Neural cell (in vitro differentiated cells): ENCODE results near the gene TMEM167B. TPM values are rescaled to one million over a fixed set of nuclear protein-coding genes. Genes with fewer than 3 reads are reported as not detected.

Experiments used
- H2AFZ ChIP-seq: fragments of 200-600, 300-800 bp; sonication (generic), shearing (Covaris generic); 2 replicates; pipeline ENCODE4 v1.6.0; 2014; ENCODE audit warnings: low read depth, mild to moderate bottlenecking, antibody characterized with exemption, low read length, moderate library complexity
- H3F3A ChIP-seq: fragments of 200-600 bp; shearing (Covaris generic); 2 replicates; pipeline ENCODE4 v1.6.1; 2016; ENCODE audit warnings: mild to moderate bottlenecking, moderate library complexity, mixed read lengths, antibody characterized with exemption, low read length; ENCODE audit not compliant: insufficient read depth, poor library complexity, severe bottlenecking
- H3K27ac ChIP-seq: fragments of 200-600, 300-800 bp; sonication (generic), shearing (Covaris generic); 2 replicates; pipeline ENCODE4 v1.5.1; 2014; ENCODE audit warnings: mild to moderate bottlenecking, low read length, moderate library complexity
- H3K27me3 ChIP-seq: fragments of 300-800, 200-600 bp; sonication (generic), shearing (Covaris generic); 2 replicates; pipeline ENCODE4 v1.6.0; 2014; ENCODE audit warnings: mild to moderate bottlenecking, low read depth, low read length, moderate library complexity; ENCODE audit not compliant: insufficient read depth
- H3K36me3 ChIP-seq: fragments of 300-800, 200-600 bp; sonication (generic), shearing (Covaris generic); 2 replicates; pipeline ENCODE4 v1.5.1; 2014; ENCODE audit warnings: mild to moderate bottlenecking, antibody characterized with exemption, low read length, moderate library complexity; ENCODE audit not compliant: insufficient read depth
- H3K4me2 ChIP-seq: fragments of 300-800, 200-600 bp; sonication (generic), shearing (Covaris generic); 2 replicates; pipeline ENCODE4 v1.6.0; 2014; ENCODE audit warnings: mild to moderate bottlenecking, low read length
- H3K4me3 ChIP-seq: fragments of 300-800, 200-600 bp; sonication (generic), shearing (Covaris generic); 2 replicates; pipeline ENCODE4 v1.5.1; 2014; ENCODE audit warnings: mild to moderate bottlenecking, low read length, moderate library complexity
- H3K79me2 ChIP-seq: fragments of 200-600 bp; shearing (Covaris generic); replicated peaks from 2 replicates; pipeline ENCODE4 v1.6.0; 2014; ENCODE audit warnings: mild to moderate bottlenecking, low read length, moderate library complexity; ENCODE audit not compliant: insufficient read depth
- H3K9ac ChIP-seq: fragments of 300-800, 200-600 bp; sonication (generic), shearing (Covaris generic); 2 replicates; pipeline ENCODE4 v1.6.1; 2016; ENCODE audit warnings: mild to moderate bottlenecking, low read length, mixed read lengths
- H3K9me2 ChIP-seq: fragments of 200-600 bp; shearing (Covaris generic); 2 replicates; pipeline ENCODE4 v1.6.1; 2016; ENCODE audit warnings: mild to moderate bottlenecking, low read length, mixed read lengths; ENCODE audit not compliant: insufficient read depth
- H3K9me3 ChIP-seq: fragments of 200-600, 300-800 bp; sonication (generic), shearing (Covaris generic); 2 replicates; pipeline ENCODE4 v1.6.1; 2016; ENCODE audit warnings: mild to moderate bottlenecking, mixed run types, low read length, moderate library complexity, mixed read lengths
- H4K20me1 ChIP-seq: fragments of 200-600 bp; shearing (Covaris generic); 2 replicates; pipeline ENCODE4 v1.6.1; 2016; ENCODE audit warnings: mild to moderate bottlenecking, mixed run types; ENCODE audit not compliant: insufficient read depth
- EP300 ChIP-seq: fragments of 450-650 bp; conservative IDR thresholded peaks from 2 replicates; pipeline ENCODE4 v1.6.1; 2014; ENCODE audit warnings: antibody characterized with exemption, mild to moderate bottlenecking, moderate library complexity; ENCODE audit not compliant: poor library complexity, severe bottlenecking
- EZH2 ChIP-seq: fragments of 200-600, 300-800 bp; shearing (Covaris generic), sonication (generic); IDR thresholded peaks from 2 replicates; pipeline ENCODE4 v1.6.1; 2014; ENCODE audit warnings: antibody characterized with exemption, low read length, borderline replicate concordance, mild to moderate bottlenecking; ENCODE audit not compliant: insufficient read depth, poor library complexity, severe bottlenecking
- MXI1 ChIP-seq: fragments of 450-650 bp; conservative IDR thresholded peaks from 2 replicates; pipeline ENCODE4 v1.6.1; 2014; ENCODE audit warnings: antibody characterized with exemption, mild to moderate bottlenecking; ENCODE audit not compliant: poor library complexity, severe bottlenecking
- POLR2AphosphoS5 ChIP-seq: IDR thresholded peaks from 2 replicates; pipeline ENCODE4 v1.6.1; 2012
- RAD21 ChIP-seq: fragments of 450-650 bp; conservative IDR thresholded peaks from 2 replicates; pipeline ENCODE4 v1.6.1; 2014; ENCODE audit warnings: antibody characterized with exemption, mild to moderate bottlenecking, moderate library complexity
- SMC3 ChIP-seq: fragments of 450-650 bp; conservative IDR thresholded peaks from 2 replicates; pipeline ENCODE4 v1.6.1; 2014; ENCODE audit warnings: antibody characterized with exemption, mild to moderate bottlenecking, moderate library complexity; ENCODE audit not compliant: poor library complexity
- TAF1 ChIP-seq: IDR thresholded peaks from 2 replicates; pipeline ENCODE4 v1.6.1; 2012; ENCODE audit warnings: low read depth
- polyA plus RNA-seq: library from polyadenylated mRNA; depleted of rRNA; stranded (reverse); fragments of >200 nt; gene quantifications from 2 replicates; pipeline ENCODE4 v1.2.3, GENCODE V29; 2014
- TF ChIP-seq, protein P1 (sequence below): fragments of 450-650 bp; IDR thresholded peaks from 2 replicates; pipeline ENCODE4 v1.5.1; 2014; ENCODE audit warnings: antibody characterized with exemption, mild to moderate bottlenecking, moderate library complexity; ENCODE audit not compliant: poor library complexity, severe bottlenecking
- TF ChIP-seq, protein P2 (sequence below): IDR thresholded peaks from 2 replicates; pipeline ENCODE4 v1.6.1; 2012; ENCODE audit warnings: borderline replicate concordance

The TMEM167B gene
- polyA plus RNA-seq, 1 donor from 2014 or later, result 53.9 TPM

DNA sequence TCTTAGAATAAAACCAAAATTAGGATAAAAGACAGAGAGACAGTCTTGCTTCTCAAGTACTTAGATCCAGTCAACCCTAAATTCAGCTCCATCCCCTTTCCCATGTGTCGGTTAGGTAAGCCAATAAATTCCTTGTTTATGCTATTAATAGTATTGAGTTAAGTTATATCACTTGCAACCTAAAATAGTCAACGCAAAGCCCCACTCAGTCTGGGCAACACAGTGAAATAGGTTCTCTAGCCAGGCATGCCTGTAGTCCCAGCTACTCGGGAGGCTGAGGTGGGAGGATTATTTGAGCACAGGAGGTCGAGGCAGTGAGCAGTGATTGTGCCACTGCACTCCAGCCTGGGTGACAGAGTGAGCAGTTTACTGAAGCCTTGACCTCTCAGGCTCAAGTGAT lies 29.4 kb upstream of the TMEM167B start:
- no peak overlapping the region for H2AFZ ChIP-seq
- no peak overlapping the region for H3K4me2 ChIP-seq
- no peaks in the 10 kb centered on the region for H3K79me2 ChIP-seq
- H3K9me3 ChIP-seq, result no peaks in the 10 kb centered on the region
- no peak overlapping the region for H3K4me3 ChIP-seq
- H3K27me3 ChIP-seq, result no peaks in the 10 kb centered on the region
- no peaks in the 10 kb centered on the region for H3K9me2 ChIP-seq
- TF ChIP-seq TAF1 (no peak), RAD21 (no peak), SMC3 (no peak), EP300 (no peak), POLR2AphosphoS5 (no peak), EZH2 (no peak), MXI1 (no peak)
- TF ChIP-seq, protein P1, sequence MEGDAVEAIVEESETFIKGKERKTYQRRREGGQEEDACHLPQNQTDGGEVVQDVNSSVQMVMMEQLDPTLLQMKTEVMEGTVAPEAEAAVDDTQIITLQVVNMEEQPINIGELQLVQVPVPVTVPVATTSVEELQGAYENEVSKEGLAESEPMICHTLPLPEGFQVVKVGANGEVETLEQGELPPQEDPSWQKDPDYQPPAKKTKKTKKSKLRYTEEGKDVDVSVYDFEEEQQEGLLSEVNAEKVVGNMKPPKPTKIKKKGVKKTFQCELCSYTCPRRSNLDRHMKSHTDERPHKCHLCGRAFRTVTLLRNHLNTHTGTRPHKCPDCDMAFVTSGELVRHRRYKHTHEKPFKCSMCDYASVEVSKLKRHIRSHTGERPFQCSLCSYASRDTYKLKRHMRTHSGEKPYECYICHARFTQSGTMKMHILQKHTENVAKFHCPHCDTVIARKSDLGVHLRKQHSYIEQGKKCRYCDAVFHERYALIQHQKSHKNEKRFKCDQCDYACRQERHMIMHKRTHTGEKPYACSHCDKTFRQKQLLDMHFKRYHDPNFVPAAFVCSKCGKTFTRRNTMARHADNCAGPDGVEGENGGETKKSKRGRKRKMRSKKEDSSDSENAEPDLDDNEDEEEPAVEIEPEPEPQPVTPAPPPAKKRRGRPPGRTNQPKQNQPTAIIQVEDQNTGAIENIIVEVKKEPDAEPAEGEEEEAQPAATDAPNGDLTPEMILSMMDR, result no peak
- TF ChIP-seq, protein P2, sequence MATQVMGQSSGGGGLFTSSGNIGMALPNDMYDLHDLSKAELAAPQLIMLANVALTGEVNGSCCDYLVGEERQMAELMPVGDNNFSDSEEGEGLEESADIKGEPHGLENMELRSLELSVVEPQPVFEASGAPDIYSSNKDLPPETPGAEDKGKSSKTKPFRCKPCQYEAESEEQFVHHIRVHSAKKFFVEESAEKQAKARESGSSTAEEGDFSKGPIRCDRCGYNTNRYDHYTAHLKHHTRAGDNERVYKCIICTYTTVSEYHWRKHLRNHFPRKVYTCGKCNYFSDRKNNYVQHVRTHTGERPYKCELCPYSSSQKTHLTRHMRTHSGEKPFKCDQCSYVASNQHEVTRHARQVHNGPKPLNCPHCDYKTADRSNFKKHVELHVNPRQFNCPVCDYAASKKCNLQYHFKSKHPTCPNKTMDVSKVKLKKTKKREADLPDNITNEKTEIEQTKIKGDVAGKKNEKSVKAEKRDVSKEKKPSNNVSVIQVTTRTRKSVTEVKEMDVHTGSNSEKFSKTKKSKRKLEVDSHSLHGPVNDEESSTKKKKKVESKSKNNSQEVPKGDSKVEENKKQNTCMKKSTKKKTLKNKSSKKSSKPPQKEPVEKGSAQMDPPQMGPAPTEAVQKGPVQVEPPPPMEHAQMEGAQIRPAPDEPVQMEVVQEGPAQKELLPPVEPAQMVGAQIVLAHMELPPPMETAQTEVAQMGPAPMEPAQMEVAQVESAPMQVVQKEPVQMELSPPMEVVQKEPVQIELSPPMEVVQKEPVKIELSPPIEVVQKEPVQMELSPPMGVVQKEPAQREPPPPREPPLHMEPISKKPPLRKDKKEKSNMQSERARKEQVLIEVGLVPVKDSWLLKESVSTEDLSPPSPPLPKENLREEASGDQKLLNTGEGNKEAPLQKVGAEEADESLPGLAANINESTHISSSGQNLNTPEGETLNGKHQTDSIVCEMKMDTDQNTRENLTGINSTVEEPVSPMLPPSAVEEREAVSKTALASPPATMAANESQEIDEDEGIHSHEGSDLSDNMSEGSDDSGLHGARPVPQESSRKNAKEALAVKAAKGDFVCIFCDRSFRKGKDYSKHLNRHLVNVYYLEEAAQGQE, result no peak
- no peaks in the 10 kb centered on the region for H3F3A ChIP-seq
- H4K20me1 ChIP-seq, result no peaks in the 10 kb centered on the region
- no peak overlapping the region for H3K27ac ChIP-seq
- no peaks in the 10 kb centered on the region for H3K36me3 ChIP-seq
- no peak overlapping the region for H3K9ac ChIP-seq

DNA sequence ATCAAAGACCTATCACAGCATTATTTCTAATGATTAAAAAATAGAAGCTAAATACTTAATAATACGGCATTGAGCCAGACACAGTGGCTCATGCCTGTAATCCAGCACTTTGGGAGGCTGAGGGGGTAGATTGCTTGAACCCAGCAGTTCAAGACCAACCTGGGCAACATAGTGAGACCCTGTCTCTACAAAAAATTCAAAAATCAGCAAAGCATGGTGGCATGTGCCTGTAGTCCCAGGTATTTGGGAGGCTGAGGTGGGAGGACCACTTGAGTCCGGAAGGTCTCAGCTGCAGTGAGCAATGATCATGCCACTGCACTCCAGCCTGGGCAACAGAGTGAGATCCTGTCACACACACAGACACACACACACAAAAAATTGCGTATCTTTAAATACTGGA lies 25.4 kb upstream of the TMEM167B start:
- Histone ChIP-seq H4K20me1 (no peaks in the 10 kb centered on the region), H3K27me3 (no peaks in the 10 kb centered on the region), H2AFZ (no peak overlapping the region), H3F3A (no peaks in the 10 kb centered on the region), H3K36me3 (no peaks in the 10 kb centered on the region), H3K9ac (no peak overlapping the region), H3K4me2 (no peak overlapping the region), H3K9me3 (no peaks in the 10 kb centered on the region), H3K4me3 (no peak overlapping the region), H3K79me2 (no peaks in the 10 kb centered on the region), H3K9me2 (no peaks in the 10 kb centered on the region), H3K27ac (no peak overlapping the region)
- TF ChIP-seq RAD21 (no peak), EZH2 (no peak), TAF1 (no peak), MXI1 (no peak), POLR2AphosphoS5 (no peak), EP300 (no peak)
